GM12878 (cell line): ENCODE data around the gene BEAN1. TPM values are rescaled to one million over a fixed set of nuclear protein-coding genes. Genes with fewer than 3 reads are reported as not detected.

Source experiments
- ATAC-seq: fragments of 200-7000 bp; cut with Tn5 transposase; 3 replicates; pipeline ENCODE4 v1.9.1; 2020; ENCODE audit warnings: mild to moderate bottlenecking, moderate library complexity
- BruUV-seq: library from RNA; stranded (reverse); fragments of 400-500 nt; replicated peaks from 2 replicates; lab custom pipeline; 2021; lab: Mats Ljungman, UMichigan
- CTCF ChIA-PET: fragments of 300-600 bp; sonication (Branson Sonifier 250); formaldehyde crosslinking; extraction: SDS; loops from one replicate; lab custom pipeline; 2021; ENCODE audit warnings: inconsistent platforms; lab: Yijun Ruan, JAX
- POLR2A ChIA-PET: fragments of 350-600 bp; formaldehyde crosslinking; extraction: SDS; loops from one replicate; lab custom pipeline; 2021; ENCODE audit warnings: inconsistent platforms; lab: Charles Lee
- RAD21 ChIA-PET: fragments of 300-600 bp; sonication (Branson Sonifier 250); formaldehyde crosslinking; loops from one replicate; lab custom pipeline; 2023; ENCODE audit warnings: antibody characterized with exemption; ENCODE audit not compliant: unreplicated experiment; lab: Charles Lee
- SMC1A ChIA-PET: fragments of 300-600 bp; sonication (Branson Sonifier 250); formaldehyde crosslinking; loops from one replicate; lab custom pipeline; 2023; ENCODE audit not compliant: unreplicated experiment, uncharacterized antibody; lab: Charles Lee
- DNase-seq: peaks from one replicate; pipeline ENCODE4 v3.0.0-alpha.2; 2011; ENCODE audit warnings: low read depth, low spot score
- FAIRE-seq: peaks from 3 replicates; lab custom pipeline; 2011; peaks lifted over from hg19 to GRCh38; lab: Jason Lieb, UNC
- H2AFZ ChIP-seq: 2 replicates; pipeline ENCODE4 v1.6.0; 2011; ENCODE audit warnings: low read depth, low read length, control low read depth; ENCODE audit not compliant: control insufficient read depth
- H3K27ac ChIP-seq: 2 replicates; pipeline ENCODE4 v1.5.1; 2011; ENCODE audit warnings: control low read depth; ENCODE audit not compliant: control insufficient read depth, insufficient read depth
- H3K27me3 ChIP-seq, 2 experiments: replicated peaks in 1 of 2; 2 replicates each; pipeline versions ENCODE4 v1.6.0 to v1.6.1; 2011; ENCODE audit warnings: low read length in 1 of 2; ENCODE audit not compliant: control insufficient read depth in 2 of 2, insufficient read depth in 2 of 2
- H3K36me3 ChIP-seq, 2 experiments: 2 replicates each; pipeline ENCODE4 v1.5.1; 2011; ENCODE audit warnings: low read length in 1 of 2; ENCODE audit not compliant: control insufficient read depth in 2 of 2, insufficient read depth in 2 of 2
- H3K4me1 ChIP-seq: 2 replicates; pipeline ENCODE4 v1.6.1; 2011; ENCODE audit warnings: mild to moderate bottlenecking, low read length, moderate library complexity, mixed read lengths; ENCODE audit not compliant: control insufficient read depth, insufficient read depth
- H3K4me2 ChIP-seq: 2 replicates; pipeline ENCODE4 v1.6.0; 2011; ENCODE audit warnings: control low read depth; ENCODE audit not compliant: control insufficient read depth, insufficient read depth
- H3K4me3 ChIP-seq: fragments of 200-600 bp; sonication (generic); 2 replicates; pipeline ENCODE4 v1.5.1; 2016
- H3K79me2 ChIP-seq: 2 replicates; pipeline ENCODE4 v1.6.0; 2011; ENCODE audit warnings: low read length; ENCODE audit not compliant: control insufficient read depth, insufficient read depth
- H3K9ac ChIP-seq: 2 replicates; pipeline ENCODE4 v1.8.0; 2011; ENCODE audit warnings: low read length, control low read depth, mixed read lengths; ENCODE audit not compliant: control insufficient read depth, insufficient read depth
- H3K9me3 ChIP-seq: replicated peaks from 3 replicates; pipeline ENCODE4 v1.5.1; 2011; ENCODE audit warnings: mild to moderate bottlenecking, low read length; ENCODE audit not compliant: control insufficient read depth, insufficient read depth
- H4K20me1 ChIP-seq: 2 replicates; pipeline ENCODE4 v1.6.0; 2011; ENCODE audit not compliant: control insufficient read depth, insufficient read depth
- EZH2 ChIP-seq: IDR thresholded peaks from 2 replicates; pipeline ENCODE4 v1.6.1; 2012; ENCODE audit warnings: low read depth, mild to moderate bottlenecking, control low read depth, inconsistent platforms, low read length, borderline replicate concordance; ENCODE audit not compliant: control insufficient read depth
- HCFC1 ChIP-seq: fragments of 150-350 bp; IDR thresholded peaks from 2 replicates; pipeline ENCODE4 v1.6.1; 2014; ENCODE audit warnings: low read length
- IKZF2 ChIP-seq, 2 experiments: fragments of 450-650 bp; IDR thresholded peaks; 2 replicates each; pipeline ENCODE4 v1.6.1; 2017; ENCODE audit warnings: mild to moderate bottlenecking in 2 of 2, moderate library complexity in 2 of 2
- MEF2B ChIP-seq: fragments of 450-650 bp; IDR thresholded peaks from 2 replicates; pipeline ENCODE4 v1.6.1; 2018; ENCODE audit warnings: mild to moderate bottlenecking, moderate library complexity; ENCODE audit not compliant: partially characterized antibody, poor library complexity, severe bottlenecking
- NBN ChIP-seq: fragments of 450-650 bp; IDR thresholded peaks from 2 replicates; pipeline ENCODE4 v1.6.1; 2016
- NFYA ChIP-seq: IDR thresholded peaks from 2 replicates; pipeline ENCODE4 v1.6.1; 2011; ENCODE audit warnings: low read depth, mild to moderate bottlenecking, low read length, improper control_type of control experiment, borderline replicate concordance
- POLR2A ChIP-seq: IDR thresholded peaks from 2 replicates; pipeline ENCODE4 v1.6.1; 2011; ENCODE audit warnings: low read depth, mild to moderate bottlenecking, low read length
- POU2F2 ChIP-seq: IDR thresholded peaks from 3 replicates; pipeline ENCODE4 v1.6.1; 2011; ENCODE audit warnings: low read depth, mild to moderate bottlenecking, low read length, borderline replicate concordance
- SMC3 ChIP-seq: IDR thresholded peaks from 2 replicates; pipeline ENCODE4 v1.6.1; 2011; ENCODE audit warnings: low read length, improper control_type of control experiment, borderline replicate concordance
- SUPT20H ChIP-seq: IDR thresholded peaks from 2 replicates; pipeline ENCODE4 v1.6.1; 2011; ENCODE audit warnings: low read depth, mild to moderate bottlenecking, low read length, moderate library complexity, borderline replicate concordance; ENCODE audit not compliant: control insufficient read depth
- TAF1 ChIP-seq: IDR thresholded peaks from 2 replicates; pipeline ENCODE4 v1.6.1; 2011; ENCODE audit warnings: mild to moderate bottlenecking, low read depth, low read length, borderline replicate concordance
- TCF3 ChIP-seq: IDR thresholded peaks from 2 replicates; pipeline ENCODE4 v1.6.1; 2012; ENCODE audit warnings: low read depth, mild to moderate bottlenecking, low read length, borderline replicate concordance; ENCODE audit not compliant: insufficient read depth
- ZNF24 ChIP-seq: fragments of 450-650 bp; IDR thresholded peaks from 2 replicates; pipeline ENCODE4 v1.6.1; 2017; ENCODE audit warnings: antibody characterized with exemption, mild to moderate bottlenecking
- ZNF384 ChIP-seq: IDR thresholded peaks from 2 replicates; pipeline ENCODE4 v1.6.1; 2012; ENCODE audit warnings: low read depth, mild to moderate bottlenecking, low read length, improper control_type of control experiment, borderline replicate concordance
- WGBS: methylation state at CpG from one replicate; pipeline ENCODE4 v1.1.6; 2016; ENCODE audit warnings: low lambda C conversion rate; ENCODE audit not compliant: insufficient replicate concordance, insufficient coverage; ENCODE audit errors: missing lambda C conversion rate; 5-methylcytosine and 5-hydroxymethylcytosine counted together
- in situ Hi-C: fragments of 300-500 bp; cut with MboI; formaldehyde crosslinking; loops from 9 replicates; pipeline ENCODE4 v1.14.3; 2018; ENCODE audit warnings: mixed read lengths
- intact Hi-C: fragments of 100-400 bp; cut with micrococcal nuclease; formaldehyde crosslinking; loops from one replicate; pipeline ENCODE4 v1.14.2; 2022; ENCODE audit not compliant: unreplicated experiment
- polyA plus RNA-seq, 11 experiments: library from polyadenylated mRNA; depleted of rRNA in 4 of 11; unstranded in 6 of 11; stranded (reverse) in 5 of 11; fragments of >200 nt; fragmentation: Nextera tagmentation in 4 of 11; fragmentation: Illumina TruSeq in 1 of 11; extraction: Ambion mirVana in 4 of 11; extraction: Trizol in 1 of 11; gene quantifications; 1 replicate in 1 of 11; 2 replicates in 10 of 11; pipeline versions ENCODE4 v1.2.1 to v1.2.3, GENCODE V29; 2011 to 2016; ENCODE audit warnings: inconsistent platforms in 2 of 11, missing spikeins in 2 of 11, low read depth in 1 of 11
- total RNA-seq, 4 experiments: library from RNA; depleted of rRNA in 3 of 4; stranded (reverse); fragments of >200 nt in 3 of 4; fragmentation: Illumina TruSeq in 1 of 4; extraction: Trizol in 1 of 4; gene quantifications; 2 replicates each; pipeline versions ENCODE4 v1.2.1 to v1.2.3, GENCODE V29; 2013 to 2021
- TF ChIP-seq, protein P1 (sequence below): fragments of 450-650 bp; formaldehyde crosslinking; IDR thresholded peaks from 2 replicates; pipeline ENCODE4 v1.4.0; 2020; ENCODE audit warnings: mild to moderate bottlenecking, moderate library complexity
- TF ChIP-seq, protein P2 (sequence below): fragments of 450-650 bp; IDR thresholded peaks from 2 replicates; pipeline ENCODE4 v1.6.1; 2018; ENCODE audit warnings: borderline replicate concordance, mild to moderate bottlenecking; ENCODE audit not compliant: partially characterized antibody
- TF ChIP-seq, protein P3 (sequence below): IDR thresholded peaks from 2 replicates; pipeline ENCODE4 v1.6.1; 2012; ENCODE audit warnings: low read depth, low read length, improper control_type of control experiment

BEAN1 gene
- total and polyA plus RNA-seq, 10 of the 15 experiments (the other 5 are each of a cell fraction or from before 2014, with no cell fraction given), result not detected

DNA sequence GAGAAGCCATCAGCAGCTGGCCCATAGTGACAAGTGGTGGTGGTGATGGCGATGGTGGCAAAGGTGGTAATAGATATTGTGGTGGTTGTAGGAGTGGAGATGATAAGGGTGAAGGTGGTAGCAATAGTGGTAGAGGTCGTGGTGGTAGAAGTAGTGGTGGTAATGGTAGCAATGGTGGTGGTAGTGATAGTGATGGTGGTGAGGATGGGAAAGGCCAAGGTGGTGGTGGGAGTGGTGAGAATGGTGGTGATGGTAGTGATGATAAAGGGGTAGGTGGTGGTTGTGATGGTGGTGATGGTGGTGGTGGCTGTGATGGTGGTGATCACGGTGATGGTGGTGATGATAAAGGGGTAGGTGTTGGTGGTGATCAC lies 47.5 kb upstream of the BEAN1 start:
- POLR2A ChIA-PET, result no interaction called here
- no peaks in the 10 kb centered on the region for H3K79me2 ChIP-seq
- RAD21 ChIA-PET, result no interaction called here
- ATAC-seq (no peak), FAIRE-seq (no peak), DNase-seq (no peak)
- H3K36me3 ChIP-seq, result no peaks in the 10 kb centered on the region
- SMC1A ChIA-PET, result no interaction called here
- no peak overlapping the region for H2AFZ ChIP-seq
- no peak overlapping the region for H3K9ac ChIP-seq
- 0% methylated on average over 3 of the region's 3 CpGs for WGBS
- intact Hi-C loops, result no loop called here
- H3K9me3 ChIP-seq, result no peaks in the 10 kb centered on the region
- in situ Hi-C loops, result no loop called here
- no peaks in the 10 kb centered on the region for H3K4me1 ChIP-seq
- CTCF ChIA-PET, result no interaction called here
- no peak overlapping the region for H3K4me3 ChIP-seq
- TF ChIP-seq POLR2A (no peak), TCF3 (no peak), MEF2B (no peak), NBN (no peak), ZNF384 (no peak), SMC3 (no peak), SUPT20H (no peak), IKZF2 (IDR thresholded peaks at IDR 0.05) (no peak), EZH2 (no peak), HCFC1 (no peak), TAF1 (no peak), POU2F2 (no peak), NFYA (no peak), ZNF24 (no peak)
- TF ChIP-seq, protein P1, sequence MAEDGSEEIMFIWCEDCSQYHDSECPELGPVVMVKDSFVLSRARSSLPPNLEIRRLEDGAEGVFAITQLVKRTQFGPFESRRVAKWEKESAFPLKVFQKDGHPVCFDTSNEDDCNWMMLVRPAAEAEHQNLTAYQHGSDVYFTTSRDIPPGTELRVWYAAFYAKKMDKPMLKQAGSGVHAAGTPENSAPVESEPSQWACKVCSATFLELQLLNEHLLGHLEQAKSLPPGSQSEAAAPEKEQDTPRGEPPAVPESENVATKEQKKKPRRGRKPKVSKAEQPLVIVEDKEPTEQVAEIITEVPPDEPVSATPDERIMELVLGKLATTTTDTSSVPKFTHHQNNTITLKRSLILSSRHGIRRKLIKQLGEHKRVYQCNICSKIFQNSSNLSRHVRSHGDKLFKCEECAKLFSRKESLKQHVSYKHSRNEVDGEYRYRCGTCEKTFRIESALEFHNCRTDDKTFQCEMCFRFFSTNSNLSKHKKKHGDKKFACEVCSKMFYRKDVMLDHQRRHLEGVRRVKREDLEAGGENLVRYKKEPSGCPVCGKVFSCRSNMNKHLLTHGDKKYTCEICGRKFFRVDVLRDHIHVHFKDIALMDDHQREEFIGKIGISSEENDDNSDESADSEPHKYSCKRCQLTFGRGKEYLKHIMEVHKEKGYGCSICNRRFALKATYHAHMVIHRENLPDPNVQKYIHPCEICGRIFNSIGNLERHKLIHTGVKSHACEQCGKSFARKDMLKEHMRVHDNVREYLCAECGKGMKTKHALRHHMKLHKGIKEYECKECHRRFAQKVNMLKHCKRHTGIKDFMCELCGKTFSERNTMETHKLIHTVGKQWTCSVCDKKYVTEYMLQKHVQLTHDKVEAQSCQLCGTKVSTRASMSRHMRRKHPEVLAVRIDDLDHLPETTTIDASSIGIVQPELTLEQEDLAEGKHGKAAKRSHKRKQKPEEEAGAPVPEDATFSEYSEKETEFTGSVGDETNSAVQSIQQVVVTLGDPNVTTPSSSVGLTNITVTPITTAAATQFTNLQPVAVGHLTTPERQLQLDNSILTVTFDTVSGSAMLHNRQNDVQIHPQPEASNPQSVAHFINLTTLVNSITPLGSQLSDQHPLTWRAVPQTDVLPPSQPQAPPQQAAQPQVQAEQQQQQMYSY (CRISPR knock-in tag), result no peak
- TF ChIP-seq, protein P2, sequence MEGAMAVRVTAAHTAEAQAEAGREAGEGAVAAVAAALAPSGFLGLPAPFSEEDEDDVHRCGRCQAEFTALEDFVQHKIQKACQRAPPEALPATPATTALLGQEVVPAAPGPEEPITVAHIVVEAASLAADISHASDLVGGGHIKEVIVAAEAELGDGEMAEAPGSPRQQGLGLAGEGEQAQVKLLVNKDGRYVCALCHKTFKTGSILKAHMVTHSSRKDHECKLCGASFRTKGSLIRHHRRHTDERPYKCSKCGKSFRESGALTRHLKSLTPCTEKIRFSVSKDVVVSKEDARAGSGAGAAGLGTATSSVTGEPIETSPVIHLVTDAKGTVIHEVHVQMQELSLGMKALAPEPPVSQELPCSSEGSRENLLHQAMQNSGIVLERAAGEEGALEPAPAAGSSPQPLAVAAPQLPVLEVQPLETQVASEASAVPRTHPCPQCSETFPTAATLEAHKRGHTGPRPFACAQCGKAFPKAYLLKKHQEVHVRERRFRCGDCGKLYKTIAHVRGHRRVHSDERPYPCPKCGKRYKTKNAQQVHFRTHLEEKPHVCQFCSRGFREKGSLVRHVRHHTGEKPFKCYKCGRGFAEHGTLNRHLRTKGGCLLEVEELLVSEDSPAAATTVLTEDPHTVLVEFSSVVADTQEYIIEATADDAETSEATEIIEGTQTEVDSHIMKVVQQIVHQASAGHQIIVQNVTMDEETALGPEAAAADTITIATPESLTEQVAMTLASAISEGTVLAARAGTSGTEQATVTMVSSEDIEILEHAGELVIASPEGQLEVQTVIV, result no peak
- TF ChIP-seq, protein P3, sequence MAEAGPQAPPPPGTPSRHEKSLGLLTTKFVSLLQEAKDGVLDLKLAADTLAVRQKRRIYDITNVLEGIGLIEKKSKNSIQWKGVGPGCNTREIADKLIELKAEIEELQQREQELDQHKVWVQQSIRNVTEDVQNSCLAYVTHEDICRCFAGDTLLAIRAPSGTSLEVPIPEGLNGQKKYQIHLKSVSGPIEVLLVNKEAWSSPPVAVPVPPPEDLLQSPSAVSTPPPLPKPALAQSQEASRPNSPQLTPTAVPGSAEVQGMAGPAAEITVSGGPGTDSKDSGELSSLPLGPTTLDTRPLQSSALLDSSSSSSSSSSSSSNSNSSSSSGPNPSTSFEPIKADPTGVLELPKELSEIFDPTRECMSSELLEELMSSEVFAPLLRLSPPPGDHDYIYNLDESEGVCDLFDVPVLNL, result no peak
- no TSS peak for BruUV-seq
- no peaks in the 10 kb centered on the region for H3K27me3 ChIP-seq
- H3K4me2 ChIP-seq, result no peak overlapping the region
- no peak overlapping the region for H3K27ac ChIP-seq
- H4K20me1 ChIP-seq, result no peaks in the 10 kb centered on the region
